Choroid plexus epithelial cell (primary cell): ENCODE results near the gene SDR42E2.

Experiments used
- DNase-seq: peaks from one replicate; pipeline ENCODE4 v3.0.0-alpha.2; 2010; ENCODE audit warnings: low read depth
- H3K4me3 ChIP-seq: 2 replicates; pipeline ENCODE4 v1.5.1; 2011; ENCODE audit warnings: low read depth, mild to moderate bottlenecking, control low read depth, low read length, moderate library complexity
- TF ChIP-seq, protein P1 (sequence below): conservative IDR thresholded peaks from 2 replicates; pipeline ENCODE4 v1.5.1; 2011; ENCODE audit warnings: low read depth, mild to moderate bottlenecking, control low read depth, inconsistent platforms, low read length, moderate library complexity

SDR42E2 gene

DNA sequence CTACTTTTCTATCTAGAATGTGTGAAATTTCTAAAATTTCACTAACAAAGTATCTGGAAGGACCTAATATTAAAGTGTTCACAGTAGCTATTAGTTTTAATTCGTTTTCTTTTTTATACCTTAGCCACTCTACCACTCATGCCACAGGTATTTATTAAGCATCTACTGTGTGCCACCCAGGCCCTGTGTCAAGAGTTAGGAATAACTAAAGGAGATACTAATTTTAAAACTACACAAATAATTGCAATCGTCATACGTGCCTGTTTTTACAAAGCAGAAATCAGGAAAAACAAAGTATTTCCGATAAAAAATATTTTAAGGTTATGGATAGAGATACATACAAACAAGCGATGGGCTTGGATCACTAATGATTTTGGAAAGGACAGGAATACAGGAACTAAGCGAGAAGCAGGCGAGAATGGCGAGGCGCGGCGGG lies 43.3 kb downstream of the SDR42E2 start:
- peak overlapping the region; percentile 88 for H3K4me3 ChIP-seq
- TF ChIP-seq, protein P1, sequence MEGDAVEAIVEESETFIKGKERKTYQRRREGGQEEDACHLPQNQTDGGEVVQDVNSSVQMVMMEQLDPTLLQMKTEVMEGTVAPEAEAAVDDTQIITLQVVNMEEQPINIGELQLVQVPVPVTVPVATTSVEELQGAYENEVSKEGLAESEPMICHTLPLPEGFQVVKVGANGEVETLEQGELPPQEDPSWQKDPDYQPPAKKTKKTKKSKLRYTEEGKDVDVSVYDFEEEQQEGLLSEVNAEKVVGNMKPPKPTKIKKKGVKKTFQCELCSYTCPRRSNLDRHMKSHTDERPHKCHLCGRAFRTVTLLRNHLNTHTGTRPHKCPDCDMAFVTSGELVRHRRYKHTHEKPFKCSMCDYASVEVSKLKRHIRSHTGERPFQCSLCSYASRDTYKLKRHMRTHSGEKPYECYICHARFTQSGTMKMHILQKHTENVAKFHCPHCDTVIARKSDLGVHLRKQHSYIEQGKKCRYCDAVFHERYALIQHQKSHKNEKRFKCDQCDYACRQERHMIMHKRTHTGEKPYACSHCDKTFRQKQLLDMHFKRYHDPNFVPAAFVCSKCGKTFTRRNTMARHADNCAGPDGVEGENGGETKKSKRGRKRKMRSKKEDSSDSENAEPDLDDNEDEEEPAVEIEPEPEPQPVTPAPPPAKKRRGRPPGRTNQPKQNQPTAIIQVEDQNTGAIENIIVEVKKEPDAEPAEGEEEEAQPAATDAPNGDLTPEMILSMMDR: no peak
- DNase-seq: no peak

DNA sequence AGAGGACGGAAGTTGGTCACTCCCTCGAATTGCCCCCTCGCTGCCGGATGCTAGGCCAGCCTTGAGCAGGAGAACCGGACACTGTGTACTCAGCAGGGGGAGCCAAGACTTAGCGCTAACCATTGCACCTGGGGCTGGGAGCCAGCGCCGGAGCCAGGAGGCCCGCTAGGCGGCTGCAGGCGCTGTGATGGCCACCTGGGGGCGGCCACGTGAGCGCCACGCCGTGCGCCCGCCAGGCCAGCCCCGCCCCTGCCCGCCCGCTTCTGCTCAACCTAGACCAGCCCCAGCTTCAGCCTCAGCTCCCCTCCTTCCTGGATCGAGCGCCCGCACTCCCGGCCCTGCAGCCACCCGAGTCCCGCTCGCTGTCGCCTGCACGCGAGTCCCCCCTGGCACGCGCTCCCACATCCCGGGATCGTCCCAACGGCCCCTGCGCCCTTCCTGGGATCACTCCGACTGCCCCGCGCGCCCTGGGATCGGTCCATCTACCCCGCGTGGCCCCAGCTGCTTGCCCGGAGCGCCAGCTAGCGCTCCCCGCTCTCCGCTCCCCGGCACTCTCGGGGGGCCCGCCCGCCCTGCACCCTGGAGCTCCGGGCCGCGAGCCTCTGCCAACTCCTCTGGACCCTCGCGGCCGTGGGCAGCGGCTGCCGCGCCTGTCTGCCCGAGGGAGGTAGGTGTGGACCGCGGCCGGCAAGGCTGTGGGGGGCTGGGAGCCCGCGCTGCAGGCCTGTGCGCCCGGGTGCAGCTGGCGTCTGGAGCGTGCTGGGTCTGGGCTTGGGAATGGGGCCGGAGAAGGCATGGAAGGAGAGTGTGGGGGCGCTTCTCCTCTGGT lies 43.9 kb downstream of the SDR42E2 start, which contains the start of gene EEF2K:
Gene EEF2K, plus strand, starts transcription at position 266 of the 829 bp plus-strand sequence. CDS start 19,452 bp downstream, outside the sequence.
- H3K4me3 ChIP-seq: peak within 1 kb of the TSS; percentile 88
- TF ChIP-seq, protein P1: peak; percentile 65
- DNase-seq: peak; percentile 97

DNA sequence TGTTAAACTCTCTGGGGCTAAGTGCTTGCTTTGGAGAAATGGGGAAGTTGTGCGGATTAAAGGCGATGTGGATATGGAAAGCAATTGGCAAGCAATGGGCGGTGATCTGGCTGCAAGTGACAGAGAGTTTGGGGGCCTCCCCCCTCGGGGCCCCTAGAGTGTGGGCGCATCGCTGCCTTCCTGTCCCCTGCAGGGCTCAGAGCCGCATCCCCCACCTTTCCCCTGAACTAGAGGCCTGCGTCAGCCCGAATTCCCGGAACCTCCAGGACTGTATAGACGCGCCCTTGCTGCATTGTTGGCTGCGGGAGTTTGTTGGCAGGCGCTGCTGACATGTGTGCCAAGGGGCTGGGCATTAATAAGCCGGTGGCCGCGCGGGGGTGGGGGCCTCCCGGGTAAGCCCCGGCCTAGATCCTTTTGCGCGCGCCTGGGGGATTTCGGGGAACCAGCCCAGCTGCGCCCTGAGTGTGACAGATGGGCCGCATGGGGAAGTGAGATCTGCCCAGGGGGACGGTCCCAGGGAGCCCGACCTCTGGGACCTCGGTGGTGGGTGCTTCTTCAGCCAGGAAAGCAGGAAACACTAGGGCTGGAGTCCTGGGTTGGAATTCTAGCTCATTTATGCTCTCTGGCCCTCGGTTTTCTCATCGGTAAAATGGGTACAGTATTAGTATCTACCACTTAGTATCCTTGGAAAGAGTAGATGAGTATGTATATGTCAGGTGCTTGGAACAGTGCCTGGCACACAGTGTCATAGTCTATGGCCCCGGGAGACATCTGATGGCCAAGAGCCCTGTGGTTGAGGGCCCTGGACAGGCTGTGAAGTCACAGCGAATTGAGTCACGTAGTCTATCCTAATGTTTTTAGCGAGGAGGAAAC lies 44.8 kb downstream of the SDR42E2 start:
- TF ChIP-seq, protein P1: no peak
- DNase-seq: peak; percentile 42
- H3K4me3 ChIP-seq: peak overlapping the region; percentile 88

DNA sequence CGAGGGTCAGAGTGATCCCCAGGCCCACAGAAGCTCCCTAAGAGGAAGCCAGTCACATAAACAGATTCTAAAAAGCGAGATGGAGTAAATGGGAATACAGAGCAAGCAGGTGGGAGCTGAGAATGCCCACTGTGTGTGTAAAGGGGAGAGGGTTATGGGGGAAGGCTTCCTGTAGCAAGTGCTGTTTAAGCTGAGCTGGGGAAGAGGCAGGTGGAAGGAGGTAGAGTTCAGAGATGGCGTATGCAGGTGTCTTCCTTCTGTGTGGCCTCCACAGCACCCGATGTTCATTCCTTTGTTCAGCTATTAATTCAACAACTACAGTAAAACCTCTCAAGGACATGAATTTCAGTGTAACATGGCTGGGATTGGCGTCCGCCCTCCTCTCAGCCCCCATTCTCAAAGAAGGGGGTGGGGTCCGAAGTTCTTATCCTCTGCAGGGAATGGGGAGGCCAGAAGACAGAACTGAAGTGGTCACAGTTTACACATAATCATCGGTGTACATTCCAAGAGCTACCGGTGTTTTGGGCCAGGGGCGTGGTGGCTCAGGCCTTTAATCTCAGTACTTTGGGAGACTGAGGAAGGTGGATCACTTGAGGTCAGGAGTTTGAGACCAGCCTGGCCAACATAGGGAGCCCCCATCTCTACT lies 45.5 kb downstream of the SDR42E2 start:
- DNase-seq: no peak
- H3K4me3 ChIP-seq: peak overlapping the region; percentile 88
- TF ChIP-seq, protein P1: no peak

DNA sequence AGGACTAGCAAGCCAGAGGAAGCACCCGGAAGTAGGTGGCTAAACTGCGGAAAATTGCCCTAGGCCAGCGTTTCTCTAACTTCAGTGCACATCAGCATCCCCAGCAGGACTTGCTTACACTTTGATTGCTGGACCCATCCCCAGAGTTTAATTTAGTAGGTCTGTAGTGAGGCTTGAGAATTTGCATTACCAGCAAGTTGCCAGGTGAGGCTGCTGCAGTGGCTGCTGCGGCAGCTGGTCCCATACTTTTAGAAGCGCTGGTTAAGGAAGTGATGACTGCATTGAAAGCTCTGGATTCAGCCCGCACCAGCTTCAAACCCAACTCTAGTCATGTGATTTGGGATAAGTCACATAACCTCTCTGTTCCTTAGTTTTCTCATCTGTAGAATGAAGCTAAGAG lies 48.0 kb downstream of the SDR42E2 start:
- no peak for DNase-seq
- TF ChIP-seq, protein P1: no peak
- no peak overlapping the region for H3K4me3 ChIP-seq

DNA sequence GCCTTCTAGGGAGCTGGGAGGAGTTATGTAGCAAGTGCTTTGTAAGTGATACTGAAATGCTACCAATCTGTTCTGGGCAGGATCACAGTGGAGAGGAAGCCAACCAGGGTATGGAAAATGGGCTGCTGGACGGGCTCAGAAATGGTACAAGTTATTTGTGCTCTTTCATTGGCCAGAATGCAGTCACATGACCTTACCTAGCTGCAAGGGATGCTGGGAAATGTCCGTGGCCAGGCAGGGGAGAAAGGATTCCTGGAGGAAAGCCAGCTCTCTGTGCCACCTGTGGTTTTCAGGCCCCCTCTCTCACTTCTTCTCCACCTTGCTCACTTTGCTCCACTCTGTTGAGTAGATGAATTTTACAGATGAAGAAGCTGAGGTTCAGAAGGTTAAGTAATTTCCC lies 48.5 kb downstream of the SDR42E2 start:
- TF ChIP-seq, protein P1: no peak
- no peak for DNase-seq

More for the DNA sequence above, 48.5 kb downstream of the SDR42E2 start:
- no peak overlapping the region for H3K4me3 ChIP-seq
